ENCODE measurements around the gene GNAZ. TPM values are rescaled to one million over a fixed set of nuclear protein-coding genes. Genes with fewer than 3 reads are reported as not detected.

GNAZ gene
- total RNA-seq, 4 donors from 2014 or later, result 4.1 to 16.2 (median 6.5) TPM

DNA sequence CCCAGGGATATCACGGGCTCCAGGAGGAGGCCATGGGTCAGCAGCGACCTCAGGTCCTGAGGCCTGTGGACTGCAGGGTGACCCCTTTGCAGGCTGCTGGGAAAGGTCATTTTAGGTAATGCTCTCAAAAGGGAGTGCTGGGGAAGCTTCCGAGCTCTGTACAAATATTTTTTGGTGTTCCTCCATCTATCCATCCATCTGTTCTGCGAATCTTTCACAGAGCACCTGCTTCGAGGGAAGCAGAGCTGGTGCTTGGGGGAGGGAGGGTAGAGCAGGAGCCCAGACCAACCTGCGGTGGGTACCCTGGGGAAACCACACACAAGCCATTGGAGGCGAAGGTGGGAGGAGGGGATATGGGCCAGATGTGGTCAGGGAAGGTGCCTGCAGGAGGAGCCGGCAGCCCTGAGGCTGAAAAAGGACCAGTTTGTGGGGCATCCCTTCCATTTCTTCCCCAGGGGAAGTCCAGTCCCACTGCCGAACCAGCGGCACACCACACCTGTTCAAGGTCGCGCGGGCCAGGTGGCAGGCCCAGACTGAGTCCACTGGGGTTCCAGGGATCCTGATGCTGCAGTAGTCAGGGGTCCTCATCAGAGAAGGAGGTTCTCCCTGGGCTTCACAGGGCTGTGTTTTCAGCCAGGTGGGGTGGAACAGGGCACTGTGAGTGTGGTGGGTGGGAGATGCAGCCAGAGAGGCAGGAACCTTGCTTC lies 13.1 kb downstream of the GNAZ start:
- TF ChIP-seq, protein P1, sequence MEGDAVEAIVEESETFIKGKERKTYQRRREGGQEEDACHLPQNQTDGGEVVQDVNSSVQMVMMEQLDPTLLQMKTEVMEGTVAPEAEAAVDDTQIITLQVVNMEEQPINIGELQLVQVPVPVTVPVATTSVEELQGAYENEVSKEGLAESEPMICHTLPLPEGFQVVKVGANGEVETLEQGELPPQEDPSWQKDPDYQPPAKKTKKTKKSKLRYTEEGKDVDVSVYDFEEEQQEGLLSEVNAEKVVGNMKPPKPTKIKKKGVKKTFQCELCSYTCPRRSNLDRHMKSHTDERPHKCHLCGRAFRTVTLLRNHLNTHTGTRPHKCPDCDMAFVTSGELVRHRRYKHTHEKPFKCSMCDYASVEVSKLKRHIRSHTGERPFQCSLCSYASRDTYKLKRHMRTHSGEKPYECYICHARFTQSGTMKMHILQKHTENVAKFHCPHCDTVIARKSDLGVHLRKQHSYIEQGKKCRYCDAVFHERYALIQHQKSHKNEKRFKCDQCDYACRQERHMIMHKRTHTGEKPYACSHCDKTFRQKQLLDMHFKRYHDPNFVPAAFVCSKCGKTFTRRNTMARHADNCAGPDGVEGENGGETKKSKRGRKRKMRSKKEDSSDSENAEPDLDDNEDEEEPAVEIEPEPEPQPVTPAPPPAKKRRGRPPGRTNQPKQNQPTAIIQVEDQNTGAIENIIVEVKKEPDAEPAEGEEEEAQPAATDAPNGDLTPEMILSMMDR (IDR thresholded peaks at IDR 0.05; ENCODE audit: low read depth), result no peak

DNA sequence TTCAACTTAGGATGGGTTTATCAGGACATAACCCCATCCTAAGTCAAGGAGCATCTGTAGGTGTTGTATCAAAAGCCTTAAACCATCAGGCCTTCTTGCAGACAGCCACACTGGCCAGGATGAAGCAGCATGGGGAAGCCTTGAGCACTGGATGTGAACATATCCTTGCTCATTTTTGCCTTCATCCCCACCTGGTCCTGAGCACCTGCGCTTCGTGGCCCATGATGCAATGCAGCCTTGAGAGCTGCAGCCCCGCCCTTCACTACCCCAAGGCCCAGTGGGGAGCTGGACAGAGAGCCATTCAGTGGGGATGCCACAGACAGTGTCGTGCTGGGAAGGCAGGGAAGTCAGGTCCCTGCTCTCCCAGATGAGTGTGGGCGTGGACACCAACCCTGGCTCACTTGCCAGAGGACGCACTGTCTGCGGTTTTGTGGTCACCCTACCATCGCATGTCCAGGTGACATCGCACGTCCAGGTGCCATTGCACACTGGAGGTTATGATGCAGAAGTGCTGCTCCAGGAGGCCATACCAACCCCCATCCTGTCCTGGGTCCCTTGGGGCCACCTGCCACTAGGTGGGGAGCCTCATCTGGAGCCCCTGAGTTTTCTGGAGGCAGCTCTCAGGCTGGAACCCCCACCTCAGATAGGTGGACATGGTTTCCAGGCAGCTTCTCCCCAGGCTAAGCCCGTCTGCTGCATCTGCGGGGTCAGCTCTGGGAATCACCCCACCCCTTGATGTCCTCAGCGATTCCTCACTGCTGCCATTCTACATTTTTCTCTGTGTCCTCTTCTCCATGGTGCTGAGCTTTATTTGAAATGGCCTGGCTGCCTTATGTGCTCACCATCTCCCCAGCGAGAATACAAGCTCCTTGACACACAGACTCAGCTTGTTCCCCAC lies 14.4 kb downstream of the GNAZ start:
- TF ChIP-seq, protein P1 (IDR thresholded peaks at IDR 0.05; ENCODE audit: low read depth), result no peak

DNA sequence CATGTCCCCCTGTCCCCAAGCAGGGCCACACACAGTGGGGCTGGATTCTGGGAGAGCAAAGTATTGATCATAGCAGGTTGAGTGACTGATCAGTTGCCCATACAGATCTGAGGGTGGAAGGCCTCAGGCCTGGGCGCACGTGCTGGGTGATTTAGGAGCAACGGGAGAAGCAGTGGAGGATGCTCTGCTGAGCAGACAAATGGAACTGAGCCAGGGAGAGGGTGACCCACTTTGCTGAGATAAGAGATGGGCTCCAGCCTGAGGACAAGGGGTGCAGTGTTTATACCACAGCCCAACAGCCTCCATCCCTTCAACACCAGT lies 15.0 kb downstream of the GNAZ start:
- TF ChIP-seq, protein P1 (IDR thresholded peaks at IDR 0.05; ENCODE audit: low read depth), result no peak

DNA sequence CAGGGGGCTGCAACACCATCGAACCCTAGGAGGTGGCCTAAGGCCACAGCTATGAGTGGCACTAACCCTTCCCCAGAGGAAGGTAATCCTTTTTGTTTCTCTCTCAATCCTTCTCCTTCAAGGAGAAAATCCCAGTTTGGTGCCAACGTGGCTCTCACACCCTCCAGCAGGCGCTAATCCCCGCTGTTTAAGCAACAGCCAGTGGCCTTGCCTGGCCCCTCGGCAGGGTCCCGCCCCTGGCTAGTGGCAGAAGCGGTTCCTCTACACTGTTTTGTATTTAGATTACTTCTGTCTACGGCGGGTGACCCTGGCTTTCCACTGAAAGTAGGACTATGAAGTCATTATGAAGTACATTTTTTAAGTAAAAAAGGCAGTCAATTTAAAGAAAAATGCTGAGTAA lies 15.5 kb downstream of the GNAZ start:
- TF ChIP-seq, protein P1 (IDR thresholded peaks at IDR 0.05; ENCODE audit: low read depth), result no peak

DNA sequence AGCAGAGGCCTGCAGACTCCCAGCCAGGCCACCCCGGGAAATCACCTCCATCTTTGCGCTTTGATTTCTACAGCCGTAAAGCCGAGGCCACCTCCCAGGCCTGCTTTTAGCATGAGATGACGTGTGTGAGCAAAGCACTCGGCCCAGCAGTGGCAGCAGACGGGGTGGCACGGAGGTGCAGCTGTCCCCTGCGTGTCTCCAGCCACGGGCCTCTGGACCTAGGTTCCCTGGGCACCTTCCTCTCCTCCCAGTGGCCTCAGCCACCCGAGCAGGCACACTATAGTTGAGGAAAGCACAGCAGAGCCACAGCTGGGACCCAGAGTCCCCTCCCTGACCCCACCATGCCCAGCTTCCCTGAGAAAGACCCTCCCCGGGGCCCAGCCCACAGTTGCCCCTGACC lies 15.9 kb downstream of the GNAZ start:
- TF ChIP-seq, protein P1 (IDR thresholded peaks at IDR 0.05; ENCODE audit: low read depth), result no peak

DNA sequence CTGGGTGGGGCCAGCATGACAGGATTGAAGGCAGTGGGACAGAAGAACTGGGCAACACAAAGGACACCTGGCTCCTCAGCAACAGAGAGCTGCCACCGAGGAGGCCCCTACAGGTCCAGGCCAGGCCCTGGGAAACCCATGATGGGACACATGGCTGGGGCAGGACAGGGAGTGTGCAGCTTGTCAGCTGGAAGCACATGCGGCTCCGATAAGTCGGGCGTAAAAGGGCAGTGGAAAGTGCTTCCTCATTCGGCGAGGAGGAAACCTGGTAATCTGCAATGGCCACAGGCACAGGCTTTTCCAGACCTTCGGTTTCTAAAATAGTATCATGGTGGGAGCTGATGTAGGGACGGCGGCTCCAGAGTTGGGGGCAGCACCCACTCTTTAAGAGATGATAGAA lies 16.5 kb downstream of the GNAZ start:
- TF ChIP-seq, protein P1 (IDR thresholded peaks at IDR 0.05; ENCODE audit: low read depth), result no peak

DNA sequence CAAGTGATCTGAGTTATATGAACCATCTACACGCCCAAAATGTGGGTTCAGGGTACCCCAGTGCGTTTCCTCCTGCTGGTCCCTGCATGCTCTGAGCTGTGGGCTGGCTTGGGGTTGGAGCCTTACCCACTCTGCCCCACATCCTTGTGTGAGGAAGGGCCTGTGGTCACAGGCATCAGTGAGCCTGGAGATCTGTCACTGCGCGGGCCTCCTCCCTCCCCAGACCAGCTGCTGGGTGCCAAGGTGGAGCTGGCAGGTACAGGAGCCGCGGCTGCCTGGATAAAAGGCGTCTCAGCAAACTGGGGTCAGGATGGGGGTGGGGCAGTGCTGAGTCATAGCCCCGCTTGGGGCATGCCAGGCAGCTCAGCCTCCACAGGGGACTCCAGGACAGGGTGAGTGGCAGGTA lies 17.9 kb downstream of the GNAZ start:
- TF ChIP-seq, protein P1 (IDR thresholded peaks at IDR 0.05; ENCODE audit: low read depth), result no peak
